ENCODE results near the gene OR8D1.

DNA sequence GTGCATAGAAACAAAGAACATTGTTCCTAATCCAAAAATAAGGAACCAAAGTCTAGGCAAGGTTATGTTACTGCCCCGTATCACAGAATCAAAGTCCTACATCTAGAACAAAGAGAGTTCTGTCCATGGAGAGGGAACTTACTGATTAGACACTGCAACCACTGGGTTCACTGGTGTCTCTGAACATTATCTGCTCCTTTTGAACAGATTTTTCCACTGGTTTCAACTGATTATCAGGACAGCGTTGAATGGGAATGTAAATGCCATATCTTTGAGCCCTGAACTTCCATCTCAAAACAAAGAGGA lies 26.3 kb upstream of the OR8D1 start:
- TF ChIP-seq, protein P1, sequence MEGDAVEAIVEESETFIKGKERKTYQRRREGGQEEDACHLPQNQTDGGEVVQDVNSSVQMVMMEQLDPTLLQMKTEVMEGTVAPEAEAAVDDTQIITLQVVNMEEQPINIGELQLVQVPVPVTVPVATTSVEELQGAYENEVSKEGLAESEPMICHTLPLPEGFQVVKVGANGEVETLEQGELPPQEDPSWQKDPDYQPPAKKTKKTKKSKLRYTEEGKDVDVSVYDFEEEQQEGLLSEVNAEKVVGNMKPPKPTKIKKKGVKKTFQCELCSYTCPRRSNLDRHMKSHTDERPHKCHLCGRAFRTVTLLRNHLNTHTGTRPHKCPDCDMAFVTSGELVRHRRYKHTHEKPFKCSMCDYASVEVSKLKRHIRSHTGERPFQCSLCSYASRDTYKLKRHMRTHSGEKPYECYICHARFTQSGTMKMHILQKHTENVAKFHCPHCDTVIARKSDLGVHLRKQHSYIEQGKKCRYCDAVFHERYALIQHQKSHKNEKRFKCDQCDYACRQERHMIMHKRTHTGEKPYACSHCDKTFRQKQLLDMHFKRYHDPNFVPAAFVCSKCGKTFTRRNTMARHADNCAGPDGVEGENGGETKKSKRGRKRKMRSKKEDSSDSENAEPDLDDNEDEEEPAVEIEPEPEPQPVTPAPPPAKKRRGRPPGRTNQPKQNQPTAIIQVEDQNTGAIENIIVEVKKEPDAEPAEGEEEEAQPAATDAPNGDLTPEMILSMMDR (IDR thresholded peaks at IDR 0.05), result no peak
- TF ChIP-seq POLR2A (IDR thresholded peaks at IDR 0.05; ENCODE audit: low read length) (no peak), MAZ (IDR thresholded peaks at IDR 0.05; ENCODE audit: borderline replicate concordance, low read depth, low read length) (no peak), EHF (CRISPR knock-in tag; IDR thresholded peaks at IDR 0.05) (no peak), RCOR1 (IDR thresholded peaks at IDR 0.05; ENCODE audit: low read depth, low read length) (no peak), MAFK (IDR thresholded peaks at IDR 0.05; ENCODE audit: partially characterized antibody) (no peak), JUNB (IDR thresholded peaks at IDR 0.05) (no peak), RAD21 (conservative IDR thresholded peaks at IDR 0.05 in 1 of 2, IDR thresholded peaks at IDR 0.05 in 1 of 2) (no peak), SMC3 (IDR thresholded peaks at IDR 0.05) (no peak), CBX2 (IDR thresholded peaks at IDR 0.05; ENCODE audit: borderline replicate concordance, low read depth) (no peak), POLR2AphosphoS2 (conservative IDR thresholded peaks at IDR 0.05; ENCODE audit: low read length) (no peak)
- TF ChIP-seq, protein P2, sequence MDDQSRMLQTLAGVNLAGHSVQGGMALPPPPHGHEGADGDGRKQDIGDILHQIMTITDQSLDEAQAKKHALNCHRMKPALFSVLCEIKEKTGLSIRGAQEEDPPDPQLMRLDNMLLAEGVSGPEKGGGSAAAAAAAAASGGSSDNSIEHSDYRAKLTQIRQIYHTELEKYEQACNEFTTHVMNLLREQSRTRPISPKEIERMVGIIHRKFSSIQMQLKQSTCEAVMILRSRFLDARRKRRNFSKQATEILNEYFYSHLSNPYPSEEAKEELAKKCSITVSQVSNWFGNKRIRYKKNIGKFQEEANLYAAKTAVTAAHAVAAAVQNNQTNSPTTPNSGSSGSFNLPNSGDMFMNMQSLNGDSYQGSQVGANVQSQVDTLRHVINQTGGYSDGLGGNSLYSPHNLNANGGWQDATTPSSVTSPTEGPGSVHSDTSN (IDR thresholded peaks at IDR 0.05), result no peak
- TF ChIP-seq, protein P3, sequence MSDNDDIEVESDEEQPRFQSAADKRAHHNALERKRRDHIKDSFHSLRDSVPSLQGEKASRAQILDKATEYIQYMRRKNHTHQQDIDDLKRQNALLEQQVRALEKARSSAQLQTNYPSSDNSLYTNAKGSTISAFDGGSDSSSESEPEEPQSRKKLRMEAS (IDR thresholded peaks at IDR 0.05), result no peak
